ENCODE data around the gene ARHGAP26. TPM values are rescaled to one million over a fixed set of nuclear protein-coding genes. Genes with fewer than 3 reads are reported as not detected.

Gene ARHGAP26
- total RNA-seq, 2 experiments from 2014 or later, result 17.0 to 19.5 TPM

- CTCF ChIA-PET, result interaction anchor here (1.1 kb wide), 1 partner anchor 13 kb away, joined by 4 read pairs; no protein-coding TSS in a partner anchor
- DNase-seq, result no peak
- Mint-ChIP-seq H3K27ac (no peak overlapping the region), H3K27me3 (ENCODE audit: low read depth) (no peaks in the 10 kb centered on the region), H3K4me1 (ENCODE audit: low read depth) (peaks cover 48% of the 10 kb centered on the region), H3K4me3 (no peak overlapping the region), H3K9me3 (no peaks in the 10 kb centered on the region), H3K36me3 (ENCODE audit: low read depth) (peaks cover 1% of the 10 kb centered on the region)
- intact Hi-C loops (cut with micrococcal nuclease), result no loop called here
Observed at GRCh38 chr5:143025971-143026370, 255.8 kb downstream of the ARHGAP26 start.

- H3K27me3 Mint-ChIP-seq (ENCODE audit: low read depth), result no peaks in the 10 kb centered on the region
- intact Hi-C loops (cut with micrococcal nuclease), result no loop called here
- H3K4me1 Mint-ChIP-seq (ENCODE audit: low read depth), result peaks cover 52% of the 10 kb centered on the region
- CTCF ChIA-PET, result interaction anchor here (1.1 kb wide), 1 partner anchor 13 kb away, joined by 4 read pairs; no protein-coding TSS in a partner anchor
- H3K4me3 Mint-ChIP-seq, result no peak overlapping the region
- no peak overlapping the region for H3K27ac Mint-ChIP-seq
- H3K36me3 Mint-ChIP-seq (ENCODE audit: low read depth), result peaks cover 1% of the 10 kb centered on the region
- no peaks in the 10 kb centered on the region for H3K9me3 Mint-ChIP-seq
- no peak for DNase-seq
Observed at GRCh38 chr5:143026380-143026779, 256.2 kb downstream of the ARHGAP26 start.

GRCh38 chr5:143029293-143029692 lies 259.1 kb downstream of the ARHGAP26 start:
- no peak overlapping the region for H3K4me3 Mint-ChIP-seq
- intact Hi-C loops (cut with micrococcal nuclease), result no loop called here

GRCh38 chr5:143030349-143030748 lies 260.2 kb downstream of the ARHGAP26 start:
- no peaks in the 10 kb centered on the region for H3K9me3 Mint-ChIP-seq
- peaks cover 55% of the 10 kb centered on the region for H3K4me1 Mint-ChIP-seq (ENCODE audit: low read depth)
- H3K36me3 Mint-ChIP-seq (ENCODE audit: low read depth), result peaks cover 1% of the 10 kb centered on the region
- no peaks in the 10 kb centered on the region for H3K27me3 Mint-ChIP-seq (ENCODE audit: low read depth)
- H3K4me3 Mint-ChIP-seq, result no peak overlapping the region
- peak; percentile 63 for DNase-seq
- intact Hi-C loops (cut with micrococcal nuclease), result loop anchor here (1.0 to 10.0 kb wide), 5 partner anchors 10 to 374 kb away; no protein-coding TSS in a partner anchor
- CTCF ChIA-PET, result interaction anchor here (0.7 to 1.9 kb wide), 6 partner anchors 11 to 373 kb away, joined by 3 to 7 read pairs (median 3); partner anchors contain the start of gene NR3C1
- peak overlapping the region; percentile 65 for H3K27ac Mint-ChIP-seq

More at GRCh38 chr5:143029293-143029692, 259.1 kb downstream of the ARHGAP26 start:
- Mint-ChIP-seq H3K27ac (no peak overlapping the region), H3K27me3 (ENCODE audit: low read depth) (no peaks in the 10 kb centered on the region), H3K36me3 (ENCODE audit: low read depth) (peaks cover 1% of the 10 kb centered on the region), H3K4me1 (ENCODE audit: low read depth) (peaks cover 57% of the 10 kb centered on the region), H3K9me3 (no peaks in the 10 kb centered on the region)
- CTCF ChIA-PET, result interaction anchor here (0.6 to 1.9 kb wide), 5 partner anchors 10 to 518 kb away, joined by 3 to 7 read pairs (median 3); partner anchors contain the start of gene NR3C1
- no peak for DNase-seq

- intact Hi-C loops (cut with micrococcal nuclease), result loop anchor here (5.0 to 10.0 kb wide), 2 partner anchors 150 to 193 kb away; no protein-coding TSS in a partner anchor
- H3K4me1 Mint-ChIP-seq (ENCODE audit: low read depth), result peaks cover 62% of the 10 kb centered on the region
- no peaks in the 10 kb centered on the region for H3K9me3 Mint-ChIP-seq
- DNase-seq, result no peak
- H3K36me3 Mint-ChIP-seq (ENCODE audit: low read depth), result peaks cover 1% of the 10 kb centered on the region
- H3K27ac Mint-ChIP-seq, result no peak overlapping the region
- no peak overlapping the region for H3K4me3 Mint-ChIP-seq
- no peaks in the 10 kb centered on the region for H3K27me3 Mint-ChIP-seq (ENCODE audit: low read depth)
- CTCF ChIA-PET, result interaction anchor here (0.5 to 0.8 kb wide), 3 partner anchors 21 to 403 kb away, joined by 3 read pairs; no protein-coding TSS in a partner anchor
Observed at GRCh38 chr5:143031781-143032580, 261.8 kb downstream of the ARHGAP26 start.

GRCh38 chr5:143032581-143032836 lies 262.3 kb downstream of the ARHGAP26 start:
- Mint-ChIP-seq H3K27ac (no peak overlapping the region), H3K36me3 (ENCODE audit: low read depth) (peaks cover 1% of the 10 kb centered on the region), H3K4me1 (ENCODE audit: low read depth) (peaks cover 66% of the 10 kb centered on the region), H3K9me3 (no peaks in the 10 kb centered on the region), H3K4me3 (no peak overlapping the region), H3K27me3 (ENCODE audit: low read depth) (no peaks in the 10 kb centered on the region)
- DNase-seq, result no peak
- intact Hi-C loops (cut with micrococcal nuclease), result loop anchor here (5.0 to 10.0 kb wide), 2 partner anchors 150 to 192 kb away; no protein-coding TSS in a partner anchor
- CTCF ChIA-PET, result no interaction called here

GRCh38 chr5:143033535-143034250 lies 263.5 kb downstream of the ARHGAP26 start:
- Mint-ChIP-seq H3K27me3 (ENCODE audit: low read depth) (no peaks in the 10 kb centered on the region), H3K9me3 (no peaks in the 10 kb centered on the region), H3K36me3 (ENCODE audit: low read depth) (peaks cover 1% of the 10 kb centered on the region), H3K4me1 (ENCODE audit: low read depth) (peaks cover 75% of the 10 kb centered on the region), H3K4me3 (no peak overlapping the region), H3K27ac (no peak overlapping the region)
- CTCF ChIA-PET, result no interaction called here
- no peak for DNase-seq
- intact Hi-C loops (cut with micrococcal nuclease), result loop anchor here (5.0 to 10.0 kb wide), 2 partner anchors 149 to 191 kb away; no protein-coding TSS in a partner anchor

GRCh38 chr5:143036146-143036927 lies 266.2 kb downstream of the ARHGAP26 start:
- no peaks in the 10 kb centered on the region for H3K27me3 Mint-ChIP-seq (ENCODE audit: low read depth)
- H3K4me3 Mint-ChIP-seq, result no peak overlapping the region
- H3K36me3 Mint-ChIP-seq (ENCODE audit: low read depth), result peaks cover 3% of the 10 kb centered on the region
- H3K9me3 Mint-ChIP-seq, result no peaks in the 10 kb centered on the region
- DNase-seq, result peak; percentile 53
- intact Hi-C loops (cut with micrococcal nuclease), result loop anchor here (1.0 to 10.0 kb wide), 2 partner anchors 20 to 188 kb away; no protein-coding TSS in a partner anchor
- CTCF ChIA-PET, result interaction anchor here (0.7 to 1.2 kb wide), 2 partner anchors 12 to 1152 kb away, joined by 3 read pairs; no protein-coding TSS in a partner anchor
- peaks cover 57% of the 10 kb centered on the region for H3K4me1 Mint-ChIP-seq (ENCODE audit: low read depth)
- H3K27ac Mint-ChIP-seq, result peak overlapping the region; percentile 81

GRCh38 chr5:143037071-143037470 lies 266.9 kb downstream of the ARHGAP26 start:
- no peak overlapping the region for H3K4me3 Mint-ChIP-seq
- peak; percentile 39 for DNase-seq
- CTCF ChIA-PET, result no interaction called here
- no peaks in the 10 kb centered on the region for H3K9me3 Mint-ChIP-seq
- no peaks in the 10 kb centered on the region for H3K27me3 Mint-ChIP-seq (ENCODE audit: low read depth)
- H3K4me1 Mint-ChIP-seq (ENCODE audit: low read depth), result peaks cover 51% of the 10 kb centered on the region
- intact Hi-C loops (cut with micrococcal nuclease), result loop anchor here (10.0 kb wide), 1 partner anchor 188 kb away; no protein-coding TSS in a partner anchor
- peaks cover 3% of the 10 kb centered on the region for H3K36me3 Mint-ChIP-seq (ENCODE audit: low read depth)
- H3K27ac Mint-ChIP-seq, result peak overlapping the region; percentile 81

GRCh38 chr5:143037708-143038107 lies 267.5 kb downstream of the ARHGAP26 start:
- Mint-ChIP-seq H3K36me3 (ENCODE audit: low read depth) (peaks cover 8% of the 10 kb centered on the region), H3K9me3 (no peaks in the 10 kb centered on the region), H3K4me1 (ENCODE audit: low read depth) (peaks cover 45% of the 10 kb centered on the region), H3K4me3 (no peak overlapping the region), H3K27ac (peak overlapping the region; percentile 34), H3K27me3 (ENCODE audit: low read depth) (no peaks in the 10 kb centered on the region)
- intact Hi-C loops (cut with micrococcal nuclease), result loop anchor here (2.0 to 10.0 kb wide), 2 partner anchors 17 to 187 kb away; no protein-coding TSS in a partner anchor
- CTCF ChIA-PET, result interaction anchor here (0.7 to 1.0 kb wide), 2 partner anchors 256 to 512 kb away, joined by 3 to 6 read pairs; no protein-coding TSS in a partner anchor
- DNase-seq, result no peak

- Mint-ChIP-seq H3K36me3 (ENCODE audit: low read depth) (peaks cover 17% of the 10 kb centered on the region), H3K27me3 (ENCODE audit: low read depth) (no peaks in the 10 kb centered on the region), H3K27ac (no peak overlapping the region), H3K4me1 (ENCODE audit: low read depth) (peaks cover 28% of the 10 kb centered on the region), H3K4me3 (no peak overlapping the region), H3K9me3 (no peaks in the 10 kb centered on the region)
- intact Hi-C loops (cut with micrococcal nuclease), result no loop called here
- DNase-seq, result no peak
- CTCF ChIA-PET, result interaction anchor here (0.6 to 1.1 kb wide), 2 partner anchors 11 to 26 kb away, joined by 3 read pairs; no protein-coding TSS in a partner anchor
Observed at GRCh38 chr5:143040622-143041021, 270.4 kb downstream of the ARHGAP26 start.
